NCI-H187 (cell line): Measurements from ENCODE around the gene RAPGEF3.

Experiments used
- DNase-seq, 2 experiments: peaks; one replicate each; lab custom pipeline; 2025; lab: John Stamatoyannopoulos, UW

RAPGEF3 gene

GRCh38 chr12:47758834-47759690 lies at the start of gene RAPGEF3:
RAPGEF3 (minus strand) TSS chr12:47758880; CDS start chr12:47758556, 324 bp downstream.
- DNase-seq, result peak in 1 of 2 experiments; percentile 60

GRCh38 chr12:47808050-47808449 lies 49.4 kb upstream of the RAPGEF3 start:
- DNase-seq, result no peak

GRCh38 chr12:47807338-47807737 lies 48.7 kb upstream of the RAPGEF3 start:
- DNase-seq, result no peak

GRCh38 chr12:47805417-47805816 lies 46.7 kb upstream of the RAPGEF3 start:
- DNase-seq, result no peak

GRCh38 chr12:47804171-47804570 lies 45.5 kb upstream of the RAPGEF3 start:
- no peak for DNase-seq

- no peak for DNase-seq
Measured at GRCh38 chr12:47803191-47803875, 44.7 kb upstream of the RAPGEF3 start.

GRCh38 chr12:47802312-47802711 lies 43.6 kb upstream of the RAPGEF3 start:
- DNase-seq, result no peak

GRCh38 chr12:47801904-47802246 lies 43.2 kb upstream of the RAPGEF3 start:
- DNase-seq, result no peak

- DNase-seq, result no peak
Measured at GRCh38 chr12:47801170-47801903, 42.7 kb upstream of the RAPGEF3 start.

GRCh38 chr12:47800582-47800981 lies 41.9 kb upstream of the RAPGEF3 start:
- DNase-seq, result no peak

GRCh38 chr12:47799357-47799955 lies 40.8 kb upstream of the RAPGEF3 start:
- no peak for DNase-seq

- DNase-seq, result no peak
Measured at GRCh38 chr12:47798382-47798948, 39.8 kb upstream of the RAPGEF3 start.

- DNase-seq, result no peak
Measured at GRCh38 chr12:47797441-47797840, 38.8 kb upstream of the RAPGEF3 start.

GRCh38 chr12:47795814-47796411 lies 37.2 kb upstream of the RAPGEF3 start:
- DNase-seq, result no peak

- no peak for DNase-seq
Measured at GRCh38 chr12:47795121-47795813, 36.6 kb upstream of the RAPGEF3 start.

GRCh38 chr12:47794679-47795078 lies 36.0 kb upstream of the RAPGEF3 start:
- DNase-seq, result no peak

- no peak for DNase-seq
Measured at GRCh38 chr12:47793015-47793681, 34.5 kb upstream of the RAPGEF3 start.

GRCh38 chr12:47791874-47792273 lies 33.2 kb upstream of the RAPGEF3 start:
- no peak for DNase-seq

GRCh38 chr12:47791351-47791746 lies 32.7 kb upstream of the RAPGEF3 start:
- no peak for DNase-seq

GRCh38 chr12:47790676-47791350 lies 32.1 kb upstream of the RAPGEF3 start:
- DNase-seq, result no peak
